Left lung (tissue), 10 donors: ENCODE measurements around the gene IGSF3. TPM values are rescaled to one million over a fixed set of nuclear protein-coding genes. Genes with fewer than 3 reads are reported as not detected.

Source experiments
- ATAC-seq: fragments of 200-7000 bp; cut with Tn5 transposase; one replicate; pipeline ENCODE4 v1.9.1; 2020; ENCODE audit warnings: moderate library complexity
- DNase-seq, 4 donors: peaks; one replicate each; pipeline ENCODE4 v3.0.0-alpha.2; 2013 to 2020
- H3K27ac ChIP-seq, 2 donors: fragments of 200-600 bp; sonication (generic) in 1 of 2; one replicate each; pipeline versions ENCODE4 v1.5.0 to v1.8.0; 2020 to 2021
- H3K27me3 ChIP-seq, 2 donors: fragments of 200-600 bp; sonication (generic) in 1 of 2; one replicate each; pipeline versions ENCODE4 v1.5.0 to v1.8.0; 2020 to 2021
- H3K36me3 ChIP-seq, 2 donors: fragments of 200-600 bp; sonication (generic) in 1 of 2; one replicate each; pipeline versions ENCODE4 v1.5.0 to v1.8.0; 2020 to 2021
- H3K4me1 ChIP-seq, 2 donors: fragments of 200-600 bp; one replicate each; pipeline ENCODE4 v1.8.0; 2021
- H3K4me3 ChIP-seq, 2 donors: fragments of 200-600 bp; sonication (generic) in 1 of 2; one replicate each; pipeline versions ENCODE4 v1.5.0 to v1.8.0; 2020 to 2021; ENCODE audit warnings: mild to moderate bottlenecking in 1 of 2
- H3K9me3 ChIP-seq, 2 donors: fragments of 200-600 bp; sonication (generic) in 1 of 2; one replicate each; pipeline versions ENCODE4 v1.5.0 to v1.8.0; 2020 to 2021
- CTCF ChIP-seq, 2 donors: fragments of 200-600 bp; sonication (generic) in 1 of 2; IDR thresholded peaks; one replicate each; pipeline versions ENCODE4 v1.5.0 to v1.8.0; 2021; ENCODE audit warnings: antibody characterized with exemption in 2 of 2
- intact Hi-C, 2 donors: fragments of 100-400 bp; cut with DNase I; formaldehyde crosslinking; loops; one replicate each; pipeline versions ENCODE4 v1.11.2 to v1.14.2; 2022
- polyA plus RNA-seq, 6 donors: library from polyadenylated mRNA; unstranded; fragments of 120-200 nt; gene quantifications; one replicate each; pipeline ENCODE4 v1.2.1, GENCODE V29; 2013; ENCODE audit not compliant: insufficient read length in 6 of 6
- total RNA-seq, 2 donors: library from RNA; stranded (reverse); fragmentation: NEBNext Ultra II Directional; extraction: Animal tissue kit (Norgen Biotek cat#: 25700); gene quantifications; one replicate each; pipeline ENCODE4 v1.2.1, GENCODE V29; 2021
- donor health status: DM: no; HTN: yes; CAD: no.
- donor health status: DM: no; HTN: no; CAD: no.

IGSF3 gene
- total and polyA plus RNA-seq, 8 donors = 12.6 to 52.4 (median 48.5) TPM

GRCh38 chr1:116556289-116557006 is 111.1 kb downstream of the IGSF3 start:
- H3K4me3 ChIP-seq = no peak overlapping the region
- H3K9me3 ChIP-seq = no peaks in the 10 kb centered on the region
- no peak for TF ChIP-seq CTCF (IDR thresholded peaks at IDR 0.05)
- no peaks in the 10 kb centered on the region for H3K36me3 ChIP-seq
- H3K4me1 ChIP-seq = peaks cover 6 to 84% of the 10 kb centered on the region in 2 donors
- DNase-seq (peak in 2 of 4 donors; percentile 63 to 69), ATAC-seq (peak; percentile 85)
- H3K27me3 ChIP-seq = no peaks in the 10 kb centered on the region
- H3K27ac ChIP-seq = peak overlapping the region in 1 of 2 donors; percentile 59
- intact Hi-C loops = no loop called here

GRCh38 chr1:116554924-116555323 is 112.6 kb downstream of the IGSF3 start:
- intact Hi-C loops = no loop called here
- Histone ChIP-seq H3K4me3 (no peak overlapping the region), H3K27ac (no peak overlapping the region), H3K36me3 (no peaks in the 10 kb centered on the region), H3K4me1 (peaks cover 6 to 73% of the 10 kb centered on the region in 2 donors), H3K27me3 (no peaks in the 10 kb centered on the region), H3K9me3 (no peaks in the 10 kb centered on the region)
- ATAC-seq = no peak
- TF ChIP-seq CTCF (IDR thresholded peaks at IDR 0.05) = no peak
- DNase-seq = no peak

GRCh38 chr1:116553386-116554115 is 114.0 kb downstream of the IGSF3 start:
- Histone ChIP-seq H3K9me3 (no peaks in the 10 kb centered on the region), H3K27ac (no peak overlapping the region), H3K27me3 (no peaks in the 10 kb centered on the region), H3K4me3 (no peak overlapping the region), H3K4me1 (peaks cover 6 to 62% of the 10 kb centered on the region in 2 donors), H3K36me3 (no peaks in the 10 kb centered on the region)
- DNase-seq (no peak), ATAC-seq (no peak)
- TF ChIP-seq CTCF (IDR thresholded peaks at IDR 0.05) = no peak
- intact Hi-C loops = no loop called here

- H3K9me3 ChIP-seq = no peaks in the 10 kb centered on the region
- H3K4me1 ChIP-seq = peaks cover 0 to 22% of the 10 kb centered on the region in 2 donors
- DNase-seq = no peak
- H3K27ac ChIP-seq = no peak overlapping the region
- intact Hi-C loops = no loop called here
- no peak overlapping the region for H3K4me3 ChIP-seq
- no peaks in the 10 kb centered on the region for H3K27me3 ChIP-seq
- ATAC-seq = no peak
- TF ChIP-seq CTCF (IDR thresholded peaks at IDR 0.05) = no peak
- peaks cover 0 to 26% of the 10 kb centered on the region in 2 donors for H3K36me3 ChIP-seq
Observed at GRCh38 chr1:116546354-116546977, 121.1 kb downstream of the IGSF3 start.

GRCh38 chr1:116545359-116545705 is 122.2 kb downstream of the IGSF3 start:
- Histone ChIP-seq H3K27ac (no peak overlapping the region), H3K4me3 (no peak overlapping the region), H3K27me3 (no peaks in the 10 kb centered on the region), H3K36me3 (peaks cover 0 to 26% of the 10 kb centered on the region in 2 donors), H3K9me3 (no peaks in the 10 kb centered on the region), H3K4me1 (peaks cover 2 to 27% of the 10 kb centered on the region in 2 donors)
- DNase-seq (no peak), ATAC-seq (no peak)
- intact Hi-C loops = no loop called here
- TF ChIP-seq CTCF (IDR thresholded peaks at IDR 0.05) = no peak
